NT2/D1 (cell line): ENCODE results near the gene SSR2.
A peak's percentile ranks its signal among the peaks of the same experiment; 100 is the strongest.

ENCODE experiments used
- DNase-seq: peaks from one replicate; pipeline ENCODE4 v3.0.0-alpha.2; 2011; ENCODE audit warnings: low read depth, low spot score
- H3K27me3 ChIP-seq: 2 replicates; pipeline ENCODE4 v1.6.0; 2011; ENCODE audit warnings: mild to moderate bottlenecking; ENCODE audit not compliant: insufficient read length, insufficient read depth
- H3K36me3 ChIP-seq: 2 replicates; pipeline ENCODE4 v1.6.1; 2011; ENCODE audit warnings: mild to moderate bottlenecking, low read length, mixed read lengths; ENCODE audit not compliant: insufficient read depth, insufficient read length
- H3K4me1 ChIP-seq: 2 replicates; pipeline ENCODE4 v1.5.1; 2011; ENCODE audit not compliant: insufficient read depth, insufficient read length
- H3K4me3 ChIP-seq: 2 replicates; pipeline ENCODE4 v1.5.1; 2011; ENCODE audit warnings: low read depth; ENCODE audit not compliant: insufficient read length
- H3K9ac ChIP-seq: 2 replicates; pipeline ENCODE4 v1.6.0; 2011; ENCODE audit warnings: low read depth; ENCODE audit not compliant: insufficient read length
- H3K9me3 ChIP-seq: 2 replicates; pipeline ENCODE4 v1.5.1; 2011; ENCODE audit warnings: mild to moderate bottlenecking, low read length; ENCODE audit not compliant: insufficient read depth
- SUZ12 ChIP-seq: IDR thresholded peaks from 2 replicates; pipeline ENCODE4 v1.6.1; 2011; ENCODE audit not compliant: insufficient read length, insufficient read depth; ENCODE audit errors: extremely low read depth
- YY1 ChIP-seq: IDR thresholded peaks from 2 replicates; pipeline ENCODE4 v1.6.1; 2011; ENCODE audit not compliant: insufficient read length, insufficient read depth
- ZNF274 ChIP-seq: IDR thresholded peaks from 2 replicates; pipeline ENCODE4 v1.6.1; 2011; ENCODE audit warnings: mild to moderate bottlenecking, low read depth, low read length

Gene SSR2

DNA sequence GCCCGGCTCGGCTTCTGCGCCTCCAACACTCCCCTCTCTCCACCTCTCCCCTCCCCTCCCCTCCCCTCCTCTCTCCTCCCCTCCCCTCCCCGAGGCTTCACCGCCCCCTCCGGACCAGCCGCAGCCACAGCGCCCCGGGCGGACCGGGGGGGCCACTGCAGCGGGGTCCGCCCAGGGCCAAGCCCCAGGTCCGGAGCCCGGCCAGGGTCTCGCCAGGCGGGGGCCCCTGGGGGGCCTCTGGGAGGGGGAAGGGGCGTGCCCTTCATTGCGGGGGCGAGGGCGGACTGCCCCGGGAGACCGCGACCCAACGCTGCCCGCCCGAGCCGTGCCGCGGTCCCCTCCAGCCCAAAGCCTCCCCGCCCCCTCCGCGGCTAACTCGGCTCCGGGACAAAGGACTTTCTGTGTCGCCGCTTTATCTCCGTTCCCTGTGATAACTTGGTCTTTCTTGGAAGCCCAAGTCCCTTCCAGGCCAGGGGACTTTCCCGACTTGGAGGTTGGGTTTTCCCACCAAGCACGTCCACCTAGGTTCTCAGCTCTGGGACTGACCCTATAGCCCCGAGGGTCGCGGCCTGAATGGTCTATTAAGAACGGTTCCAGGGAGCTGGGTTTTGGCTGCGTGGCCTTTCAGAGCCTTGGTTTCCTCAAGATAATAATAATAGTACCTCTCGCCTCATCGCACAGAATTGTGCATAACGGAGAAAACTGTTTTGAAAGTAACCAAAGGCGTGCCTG, 33.2 kb upstream of the SSR2 start, which contains the start of gene UBQLN4:
TSS of gene UBQLN4 (minus strand) at position 31 of the 732 bp plus-strand sequence. CDS start 97 bp downstream, outside the sequence.
- no peaks in the 10 kb centered on the region for H3K9me3 ChIP-seq
- H3K9ac ChIP-seq = peak within 1 kb of the TSS; percentile 98
- TF ChIP-seq SUZ12 = no peak
- no peak for TF ChIP-seq ZNF274
- no peak for TF ChIP-seq YY1
- DNase-seq = peak; percentile 92
- H3K4me3 ChIP-seq = peak within 1 kb of the TSS; percentile 98
- no peaks in the 10 kb centered on the region for H3K27me3 ChIP-seq
- peaks cover 10% of the 10 kb centered on the region for H3K4me1 ChIP-seq
- peaks cover 64% of the 10 kb centered on the region for H3K36me3 ChIP-seq

DNA sequence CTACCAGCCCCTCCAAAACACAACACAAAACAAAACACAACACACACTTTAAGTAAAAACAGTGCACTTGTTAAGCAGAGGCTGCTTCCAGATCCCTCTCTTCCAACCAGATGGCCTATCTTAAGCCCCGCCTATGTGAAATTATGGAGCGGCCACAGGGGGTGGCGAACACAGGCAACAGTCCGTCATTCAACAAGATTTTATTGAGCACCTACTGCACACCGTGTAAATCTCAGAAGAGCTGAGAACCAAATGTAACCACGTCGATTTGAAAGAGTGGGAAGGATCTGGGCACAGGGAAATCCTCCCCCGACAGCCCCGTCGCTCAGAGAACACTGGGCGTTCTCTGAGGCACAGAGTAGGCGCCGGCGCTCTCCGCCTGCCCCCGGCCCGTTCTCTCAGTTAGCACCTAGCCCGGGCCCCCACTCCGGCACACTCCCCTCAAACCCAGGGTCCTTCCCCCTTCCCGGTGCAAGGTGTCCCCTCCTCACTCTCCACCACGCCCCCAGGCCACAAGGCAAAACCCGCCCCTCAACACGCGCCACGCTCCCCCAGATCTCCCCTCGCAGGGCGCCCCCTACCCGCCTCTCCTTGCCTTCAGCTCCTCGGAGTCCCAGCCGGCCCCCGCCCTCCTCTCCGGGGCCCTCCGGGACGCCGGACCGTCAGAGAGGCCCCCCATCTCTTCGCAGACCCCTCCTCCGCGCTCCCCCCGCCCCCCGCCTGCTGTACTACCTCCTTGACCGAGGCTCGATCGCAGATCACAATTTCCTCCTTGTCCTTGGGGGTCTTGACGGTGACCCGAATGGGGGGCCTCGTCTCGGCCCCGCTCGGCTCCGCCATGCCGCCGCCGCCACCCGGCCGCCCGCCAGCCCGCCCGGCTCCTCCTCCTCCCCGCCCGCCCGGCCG, 32.4 kb upstream of the SSR2 start:
- no peaks in the 10 kb centered on the region for H3K9me3 ChIP-seq
- peaks cover 64% of the 10 kb centered on the region for H3K36me3 ChIP-seq
- peak overlapping the region; percentile 85 for H3K9ac ChIP-seq
- DNase-seq = peak; percentile 79
- H3K4me3 ChIP-seq = peak overlapping the region; percentile 81
- peaks cover 10% of the 10 kb centered on the region for H3K4me1 ChIP-seq
- TF ChIP-seq ZNF274 (no peak), YY1 (no peak), SUZ12 (no peak)
- H3K27me3 ChIP-seq = no peaks in the 10 kb centered on the region

DNA sequence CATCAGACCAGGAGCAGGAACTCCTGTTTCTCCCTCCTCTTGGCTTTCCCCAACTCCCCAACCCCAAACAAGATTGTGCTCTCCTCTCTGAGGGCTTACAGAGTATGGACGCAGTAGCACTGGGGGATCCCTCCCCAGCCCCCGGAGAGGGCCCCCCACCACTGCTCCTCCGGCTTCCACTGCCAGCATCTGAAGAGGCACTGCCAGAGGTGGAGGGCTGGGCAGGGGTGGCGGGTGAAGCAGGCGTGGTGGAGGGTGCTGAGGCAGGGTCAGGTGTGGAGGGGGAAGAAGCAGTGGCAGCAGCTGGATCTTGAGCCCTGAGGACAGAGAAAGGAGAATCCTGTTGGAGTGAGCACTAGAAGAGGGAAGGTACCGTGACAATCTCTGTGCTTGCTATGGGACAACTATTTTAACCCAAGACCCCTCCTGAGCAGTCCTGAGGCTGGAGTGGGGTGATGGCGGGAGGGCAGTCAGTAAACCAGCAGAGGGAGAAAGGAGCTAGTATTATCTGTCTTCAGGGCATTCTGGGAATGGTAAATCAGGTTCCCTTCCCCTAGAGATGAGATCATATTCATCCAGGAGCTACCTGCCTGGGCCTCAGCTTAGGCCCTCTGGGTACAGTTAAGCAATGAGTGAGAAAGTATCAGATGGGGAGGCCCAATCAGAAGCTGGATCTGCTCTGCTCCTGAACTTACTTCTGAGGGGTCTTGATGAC, 30.4 kb upstream of the SSR2 start:
- no peak for DNase-seq

DNA sequence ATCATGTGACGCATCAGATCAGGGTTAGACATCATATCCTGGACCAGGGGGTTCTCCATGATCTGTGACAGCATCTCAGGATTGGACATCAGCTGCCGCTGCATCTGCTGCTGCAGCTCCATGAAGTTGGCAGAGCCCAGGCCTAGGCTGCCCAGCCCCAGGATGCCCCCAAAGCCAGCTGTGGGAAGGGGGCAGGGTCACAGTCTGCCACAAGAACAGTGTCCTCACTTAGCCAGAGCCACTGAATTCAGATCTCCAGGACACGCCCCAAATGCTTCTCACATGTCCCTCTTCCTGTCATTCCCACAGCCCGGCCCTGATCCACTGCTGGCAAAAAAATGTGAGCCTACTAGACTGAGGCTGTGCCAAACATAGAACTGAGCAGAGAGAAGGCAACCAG, 29.6 kb upstream of the SSR2 start:
- Histone ChIP-seq H3K9me3 (no peaks in the 10 kb centered on the region), H3K9ac (no peak overlapping the region), H3K27me3 (no peaks in the 10 kb centered on the region), H3K4me1 (peaks cover 10% of the 10 kb centered on the region), H3K4me3 (no peak overlapping the region), H3K36me3 (peaks cover 49% of the 10 kb centered on the region)
- no peak for TF ChIP-seq ZNF274
- TF ChIP-seq SUZ12 = no peak
- TF ChIP-seq YY1 = no peak
- DNase-seq = no peak

More for the DNA sequence above, 30.4 kb upstream of the SSR2 start:
- Histone ChIP-seq H3K9me3 (no peaks in the 10 kb centered on the region), H3K36me3 (peaks cover 57% of the 10 kb centered on the region), H3K4me1 (peaks cover 10% of the 10 kb centered on the region), H3K4me3 (no peak overlapping the region), H3K27me3 (no peaks in the 10 kb centered on the region), H3K9ac (no peak overlapping the region)
- TF ChIP-seq YY1 (no peak), SUZ12 (no peak), ZNF274 (no peak)

DNA sequence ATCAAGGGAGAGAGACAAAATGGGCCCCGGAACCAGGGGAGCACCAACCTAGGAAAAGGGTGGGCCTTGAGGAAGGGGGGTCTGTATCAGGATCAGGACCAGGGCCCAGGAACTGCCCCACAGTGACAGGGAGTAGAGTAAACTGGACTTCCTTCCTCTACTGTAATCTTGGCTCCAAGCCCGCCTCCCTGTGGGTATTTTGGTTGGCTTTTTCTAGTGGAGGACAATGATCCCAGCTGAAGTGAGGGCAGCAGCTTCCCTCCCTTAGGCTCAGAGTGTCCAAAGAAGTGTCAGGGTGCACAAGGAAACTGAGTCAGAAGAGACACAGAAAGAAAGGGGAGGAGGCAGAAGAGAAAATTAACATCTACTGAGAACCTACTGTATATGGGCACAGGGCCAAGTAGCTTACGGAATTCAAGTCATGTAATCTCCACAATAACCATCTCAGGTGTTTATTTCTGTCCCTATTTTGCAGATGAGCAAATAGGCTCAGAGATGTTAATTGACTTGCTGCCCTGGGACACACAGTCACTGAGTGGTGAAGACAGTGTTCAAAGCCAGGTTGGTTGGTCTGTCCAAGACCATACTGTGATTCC, 28.0 kb upstream of the SSR2 start:
- Histone ChIP-seq H3K36me3 (peaks cover 62% of the 10 kb centered on the region), H3K9ac (no peak overlapping the region), H3K9me3 (no peaks in the 10 kb centered on the region), H3K4me3 (no peak overlapping the region), H3K4me1 (peaks cover 10% of the 10 kb centered on the region), H3K27me3 (no peaks in the 10 kb centered on the region)
- TF ChIP-seq ZNF274 (no peak), YY1 (no peak), SUZ12 (no peak)
- no peak for DNase-seq

DNA sequence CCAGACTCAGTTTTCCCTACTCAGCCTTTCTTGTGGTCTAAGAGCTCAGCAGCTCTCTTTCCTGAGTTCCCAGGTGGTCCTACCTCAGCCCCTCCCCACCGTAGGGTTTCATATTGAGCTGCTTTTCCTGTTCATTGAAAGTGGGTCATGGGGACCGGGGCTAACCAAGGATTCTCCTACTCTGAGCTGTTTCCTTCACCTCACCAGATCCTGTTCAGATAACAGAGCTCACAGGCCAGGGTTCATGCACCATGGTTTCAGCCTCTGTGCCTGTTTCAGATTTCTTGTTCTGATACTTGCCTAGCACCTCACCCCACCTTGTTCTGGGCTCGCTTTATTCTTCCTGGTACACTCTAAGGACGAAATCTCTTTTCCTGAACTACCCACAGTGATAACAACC, 24.3 kb upstream of the SSR2 start:
- Histone ChIP-seq H3K4me1 (peaks cover 2% of the 10 kb centered on the region), H3K36me3 (peaks cover 75% of the 10 kb centered on the region), H3K9me3 (no peaks in the 10 kb centered on the region), H3K4me3 (no peak overlapping the region), H3K27me3 (no peaks in the 10 kb centered on the region), H3K9ac (no peak overlapping the region)
- TF ChIP-seq ZNF274 = no peak
- no peak for DNase-seq
